ENCODE data around the gene CLEC18A.
"Not testable (repeated sequence)": the region's sequence is repeated elsewhere in the genome, so short reads cannot be mapped to it uniquely, and the experiment has no call there.

DNA sequence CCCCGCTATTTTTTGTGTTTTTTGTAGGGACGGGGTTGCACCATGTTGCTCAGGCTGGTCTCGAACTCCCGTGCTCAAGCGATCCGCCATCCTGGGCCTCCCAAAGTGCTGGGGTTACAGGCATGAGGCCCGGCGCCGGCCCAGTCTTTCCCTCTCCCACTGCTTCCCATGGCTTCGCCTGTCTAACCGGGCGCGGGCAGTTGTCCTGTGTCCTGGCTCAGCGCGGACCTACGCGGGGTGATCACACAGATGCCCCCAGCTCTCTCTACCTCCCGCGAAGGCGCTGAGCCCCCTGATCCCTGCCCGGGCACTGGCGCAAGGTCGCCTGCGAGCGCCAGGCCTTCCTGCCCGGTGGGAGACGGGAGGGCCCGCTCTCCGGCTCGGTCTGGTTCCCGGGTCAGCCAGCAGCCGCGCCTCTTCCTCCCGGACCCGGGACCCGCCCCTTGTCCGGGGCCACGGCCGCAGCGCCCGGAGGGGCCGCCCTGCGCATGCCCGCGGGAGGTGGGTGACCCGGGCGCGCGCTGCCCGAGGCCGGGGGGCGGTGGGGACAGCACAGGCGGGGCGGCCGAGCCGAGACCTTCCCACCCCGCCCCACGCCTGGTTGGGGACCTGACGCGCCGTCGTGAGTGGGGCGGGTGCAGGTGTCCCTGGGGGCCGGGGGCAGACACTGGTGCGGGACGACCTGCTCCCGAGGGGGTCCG lies 14.0 kb downstream of the CLEC18A start:
- not testable (repeated sequence) for TF ChIP-seq POLR2A, POLR2AphosphoS5 (IDR thresholded peaks at IDR 0.05)
- TF ChIP-seq, protein P1, sequence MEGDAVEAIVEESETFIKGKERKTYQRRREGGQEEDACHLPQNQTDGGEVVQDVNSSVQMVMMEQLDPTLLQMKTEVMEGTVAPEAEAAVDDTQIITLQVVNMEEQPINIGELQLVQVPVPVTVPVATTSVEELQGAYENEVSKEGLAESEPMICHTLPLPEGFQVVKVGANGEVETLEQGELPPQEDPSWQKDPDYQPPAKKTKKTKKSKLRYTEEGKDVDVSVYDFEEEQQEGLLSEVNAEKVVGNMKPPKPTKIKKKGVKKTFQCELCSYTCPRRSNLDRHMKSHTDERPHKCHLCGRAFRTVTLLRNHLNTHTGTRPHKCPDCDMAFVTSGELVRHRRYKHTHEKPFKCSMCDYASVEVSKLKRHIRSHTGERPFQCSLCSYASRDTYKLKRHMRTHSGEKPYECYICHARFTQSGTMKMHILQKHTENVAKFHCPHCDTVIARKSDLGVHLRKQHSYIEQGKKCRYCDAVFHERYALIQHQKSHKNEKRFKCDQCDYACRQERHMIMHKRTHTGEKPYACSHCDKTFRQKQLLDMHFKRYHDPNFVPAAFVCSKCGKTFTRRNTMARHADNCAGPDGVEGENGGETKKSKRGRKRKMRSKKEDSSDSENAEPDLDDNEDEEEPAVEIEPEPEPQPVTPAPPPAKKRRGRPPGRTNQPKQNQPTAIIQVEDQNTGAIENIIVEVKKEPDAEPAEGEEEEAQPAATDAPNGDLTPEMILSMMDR (IDR thresholded peaks at IDR 0.05), result not testable (repeated sequence)

Measured in sigmoid colon (tissue), 4 donors.